T-cell (primary cell): Measurements from ENCODE around the gene MAML1. TPM values are rescaled to one million over a fixed set of nuclear protein-coding genes. Genes with fewer than 3 reads are reported as not detected.
A peak's percentile ranks its signal among the peaks of the same experiment; 100 is the strongest.

Experiments used
- ATAC-seq, 4 experiments: fragments of 200-7000 bp in 3 of 4; fragments of 150-1000 bp in 1 of 4; cut with Tn5 transposase; replicated peaks in 1 of 4; 1 replicate in 3 of 4; 2 replicates in 1 of 4; pipeline ENCODE4 v1.10.0; 2021; ENCODE audit warnings: moderate library complexity in 3 of 4, mild to moderate bottlenecking in 2 of 4, moderate number of reproducible peaks in 1 of 4
- CTCF ChIA-PET, 2 donors: fragments of 300-600 bp; sonication (Branson Sonifier 250); formaldehyde crosslinking; loops; one replicate each; lab custom pipeline; 2022; ENCODE audit warnings: antibody characterized with exemption in 2 of 2; lab: Charles Lee
- POLR2A ChIA-PET, 2 donors: fragments of 300-600 bp; sonication (Branson Sonifier 250); formaldehyde crosslinking; loops; one replicate each; lab custom pipeline; 2022; ENCODE audit warnings: antibody characterized with exemption in 2 of 2; lab: Charles Lee
- DNase-seq, 35 experiments: peaks; one replicate each; pipeline versions ENCODE4 v3.0.0 to v3.0.0-alpha.2; 2013 to 2023
- H3K27ac ChIP-seq: one replicate; pipeline ENCODE4 v1.5.1; 2013; ENCODE audit warnings: low read length
- H3K27me3 ChIP-seq, 2 experiments: replicated peaks in 1 of 2; 1 replicate in 1 of 2; 2 replicates in 1 of 2; pipeline versions ENCODE4 v1.6.1 to v1.7.0; 2013; ENCODE audit warnings: low read length in 1 of 2, mixed read lengths in 1 of 2; ENCODE audit not compliant: control insufficient read depth in 2 of 2, insufficient read depth in 2 of 2; ENCODE audit errors: extremely low read depth in 1 of 2
- H3K36me3 ChIP-seq, 2 donors: 1 replicate in 1 of 2; 2 replicates in 1 of 2; pipeline versions ENCODE4 v1.6.1 to v1.7.0; 2013; ENCODE audit warnings: low read length in 1 of 2; ENCODE audit not compliant: control insufficient read depth in 2 of 2, insufficient read depth in 1 of 2; ENCODE audit errors: extremely low read depth in 1 of 2
- H3K4me1 ChIP-seq, 2 experiments: 1 replicate in 1 of 2; 2 replicates in 1 of 2; pipeline versions ENCODE4 v1.6.1 to v1.7.0; 2013; ENCODE audit warnings: low read length in 2 of 2, mixed read lengths in 1 of 2; ENCODE audit not compliant: insufficient read depth in 2 of 2, control insufficient read depth in 1 of 2; ENCODE audit errors: extremely low read depth in 1 of 2
- H3K4me3 ChIP-seq, 2 donors: 1 replicate in 1 of 2; 2 replicates in 1 of 2; pipeline versions ENCODE4 v1.5.1 to v1.7.0; 2013; ENCODE audit warnings: mild to moderate bottlenecking in 2 of 2, low read length in 1 of 2, moderate library complexity in 1 of 2; ENCODE audit not compliant: control insufficient read depth in 1 of 2; ENCODE audit errors: extremely low read depth in 1 of 2
- H3K9me3 ChIP-seq: 2 replicates; pipeline ENCODE4 v1.7.0; 2013
- H3K27ac Mint-ChIP-seq, 2 donors: one replicate each; pipeline ENCODE4 v1.8.0; 2020 to 2021; ENCODE audit warnings: mild to moderate bottlenecking in 2 of 2, mixed read lengths in 2 of 2
- H3K27me3 Mint-ChIP-seq, 2 donors: one replicate each; pipeline ENCODE4 v1.8.0; 2021 to 2022; ENCODE audit warnings: mixed read lengths in 2 of 2
- H3K36me3 Mint-ChIP-seq: one replicate; pipeline ENCODE4 v1.8.0; 2021; ENCODE audit warnings: mixed read lengths
- H3K4me1 Mint-ChIP-seq, 3 donors: one replicate each; pipeline ENCODE4 v1.8.0; 2020 to 2022; ENCODE audit warnings: mixed read lengths in 3 of 3, mild to moderate bottlenecking in 1 of 3
- H3K4me3 Mint-ChIP-seq, 3 donors: one replicate each; pipeline ENCODE4 v1.8.0; 2020 to 2022; ENCODE audit warnings: mild to moderate bottlenecking in 3 of 3, mixed read lengths in 3 of 3, moderate library complexity in 3 of 3
- H3K9me3 Mint-ChIP-seq, 3 donors: one replicate each; pipeline ENCODE4 v1.8.0; 2020 to 2022; ENCODE audit warnings: mixed read lengths in 3 of 3
- WGBS: methylation state at CpG from one replicate; pipeline ENCODE4 v1.1.5; 2013; ENCODE audit warnings: missing lambda C conversion rate; ENCODE audit not compliant: insufficient coverage; 5-methylcytosine and 5-hydroxymethylcytosine counted together
- total RNA-seq, 35 experiments: library from RNA in 6 of 35; stranded (reverse) in 6 of 35; fragments of 120-200 nt in 1 of 35; gene quantifications; one replicate each; pipeline versions ENCODE4 v1.2.1 to v1.2.4 and lab custom pipeline; 2013 to 2026

MAML1 gene
- total RNA-seq, 5 donors from 2014 or later (not counting 1 experiment from before 2014, with no cell fraction given) = 31.3 to 56.4 (median 50.6) TPM

GRCh38 chr5:179720222-179720621 lies 12.4 kb upstream of the MAML1 start:
- Histone ChIP-seq H3K36me3 (peaks cover 19 to 90% of the 10 kb centered on the region in 2 donors), H3K27ac (no peak overlapping the region), H3K4me1 (no peaks in the 10 kb centered on the region), H3K9me3 (no peaks in the 10 kb centered on the region), H3K4me3 (no peak overlapping the region), H3K27me3 (no peaks in the 10 kb centered on the region)
- Mint-ChIP-seq H3K4me1 (peaks cover 5 to 11% (median 11%) of the 10 kb centered on the region in 3 donors), H3K27ac (no peak overlapping the region), H3K27me3 (no peaks in the 10 kb centered on the region), H3K4me3 (no peak overlapping the region), H3K9me3 (no peaks in the 10 kb centered on the region), H3K36me3 (peaks cover 51% of the 10 kb centered on the region)
- DNase-seq (no peak), ATAC-seq (no peak)
- CTCF ChIA-PET = no interaction called here
- POLR2A ChIA-PET = interaction anchor here in 1 of 2 donors (0.6 kb wide), 1 partner anchor 16 kb away, joined by 4 read pairs; no protein-coding TSS in a partner anchor
- 100% methylated on average over 1 of the region's 2 CpGs for WGBS

GRCh38 chr5:179724163-179724562 lies 8.5 kb upstream of the MAML1 start:
- WGBS = 100% methylated on average over 1 of the region's 4 CpGs
- H3K4me1 ChIP-seq = no peaks in the 10 kb centered on the region

DNA sequence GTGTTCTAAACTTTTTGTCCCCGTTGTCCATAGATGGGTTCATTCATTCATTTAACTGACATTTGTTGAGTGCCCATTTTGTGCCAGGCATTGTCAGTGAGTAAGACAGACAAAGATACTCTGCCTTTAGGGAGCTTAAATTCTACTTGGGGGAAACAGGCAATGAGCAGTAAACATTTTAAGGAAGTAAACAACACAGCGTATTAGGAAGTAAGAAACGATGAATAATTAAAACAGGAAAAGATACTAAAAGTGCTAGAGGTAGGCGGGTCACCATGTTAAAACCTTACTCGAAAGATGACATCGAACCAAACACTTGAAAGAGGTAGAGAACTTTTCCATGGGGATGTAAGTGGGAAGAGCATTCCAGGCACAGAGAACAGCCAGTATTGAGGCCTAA lies 5.5 kb upstream of the MAML1 start:
- H3K27ac ChIP-seq = no peak overlapping the region
- H3K36me3 ChIP-seq = peaks cover 3 to 64% of the 10 kb centered on the region in 2 donors
- H3K9me3 ChIP-seq = no peaks in the 10 kb centered on the region
- no peak overlapping the region for H3K4me3 Mint-ChIP-seq
- H3K36me3 Mint-ChIP-seq = peaks cover 48% of the 10 kb centered on the region
- H3K27me3 Mint-ChIP-seq = no peaks in the 10 kb centered on the region
- H3K4me3 ChIP-seq = no peak overlapping the region
- no peaks in the 10 kb centered on the region for H3K9me3 Mint-ChIP-seq
- no peaks in the 10 kb centered on the region for H3K27me3 ChIP-seq
- ChIA-PET CTCF (no interaction called here), POLR2A (no interaction called here)
- DNase-seq (no peak), ATAC-seq (no peak)
- 88% methylated on average over 5 of the region's 6 CpGs for WGBS
- H3K27ac Mint-ChIP-seq = peak overlapping the region in 1 of 2 donors; percentile 13
- peaks cover 5 to 11% (median 7%) of the 10 kb centered on the region in 3 donors for H3K4me1 Mint-ChIP-seq
- peaks cover 3 to 5% of the 10 kb centered on the region in 2 experiments for H3K4me1 ChIP-seq

More at GRCh38 chr5:179724163-179724562, 8.5 kb upstream of the MAML1 start:
- H3K27ac ChIP-seq = no peak overlapping the region
- H3K4me3 ChIP-seq = no peak overlapping the region
- H3K27ac Mint-ChIP-seq = peak overlapping the region; percentile 73 to 82
- no peaks in the 10 kb centered on the region for H3K9me3 ChIP-seq
- DNase-seq (no peak), ATAC-seq (no peak)
- ChIA-PET POLR2A (no interaction called here), CTCF (no interaction called here)
- H3K27me3 ChIP-seq = no peaks in the 10 kb centered on the region
- peaks cover 9 to 86% of the 10 kb centered on the region in 2 donors for H3K36me3 ChIP-seq
- peaks cover 49% of the 10 kb centered on the region for H3K36me3 Mint-ChIP-seq
- H3K27me3 Mint-ChIP-seq = no peaks in the 10 kb centered on the region
- peaks cover 0 to 5% (median 2%) of the 10 kb centered on the region in 3 donors for H3K4me1 Mint-ChIP-seq
- H3K4me3 Mint-ChIP-seq = peak overlapping the region in 1 of 3 donors; percentile 10
- no peaks in the 10 kb centered on the region for H3K9me3 Mint-ChIP-seq

DNA sequence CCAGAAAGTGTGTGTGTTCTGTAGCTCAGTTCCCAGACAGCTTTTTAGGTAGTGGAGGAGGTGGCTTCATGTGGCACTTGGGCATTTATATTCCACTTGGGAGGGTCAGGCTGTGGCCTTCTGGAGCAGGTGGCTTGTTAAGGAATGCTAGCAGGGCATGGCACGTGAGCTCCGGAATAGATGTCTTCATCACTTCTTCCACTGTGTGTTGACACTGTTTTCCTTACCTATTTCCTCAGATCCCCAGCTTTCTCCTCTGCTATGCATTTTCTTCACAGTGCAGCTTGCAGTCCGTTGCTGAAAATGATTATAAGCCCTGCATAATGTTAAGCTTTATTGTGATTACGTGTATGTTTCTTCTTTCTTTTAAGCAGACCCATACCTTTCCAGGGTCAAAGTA lies 3.3 kb upstream of the MAML1 start:
- Mint-ChIP-seq H3K27me3 (no peaks in the 10 kb centered on the region), H3K4me3 (no peak overlapping the region), H3K9me3 (no peaks in the 10 kb centered on the region), H3K36me3 (peaks cover 29% of the 10 kb centered on the region), H3K27ac (no peak overlapping the region), H3K4me1 (peaks cover 14 to 18% (median 16%) of the 10 kb centered on the region in 3 donors)
- Histone ChIP-seq H3K9me3 (no peaks in the 10 kb centered on the region), H3K4me3 (no peak overlapping the region), H3K4me1 (peaks cover 10 to 12% of the 10 kb centered on the region in 2 experiments), H3K27ac (no peak overlapping the region), H3K36me3 (peaks cover 0 to 42% of the 10 kb centered on the region in 2 donors), H3K27me3 (no peaks in the 10 kb centered on the region)
- no peak for DNase-seq
- ChIA-PET CTCF (interaction anchor here in 1 of 2 donors (0.9 kb wide), 1 partner anchor 26 kb away, joined by 3 read pairs; no protein-coding TSS in a partner anchor), POLR2A (no interaction called here)
- WGBS = no CpG with 5 or more reads among the region's 4 CpGs
- no peak for ATAC-seq

DNA sequence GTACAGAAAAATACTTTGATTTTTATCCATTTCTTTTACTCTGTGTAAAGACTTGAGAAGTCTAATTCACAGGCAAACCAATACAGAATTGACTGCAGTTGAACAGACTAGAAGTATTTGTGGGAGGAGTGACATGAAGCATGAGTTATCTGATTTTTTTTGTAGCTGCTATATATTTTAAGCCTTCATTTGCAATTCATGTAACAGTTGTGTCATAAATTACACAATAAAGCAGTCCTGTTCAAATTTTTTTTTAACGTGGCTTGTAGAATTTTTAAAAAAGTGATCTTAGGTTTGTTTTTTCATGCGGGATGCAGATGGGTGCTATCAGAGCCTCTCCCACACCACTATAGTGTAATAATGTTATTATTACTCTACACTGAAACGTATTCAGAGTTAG lies 2.9 kb upstream of the MAML1 start:
- Mint-ChIP-seq H3K36me3 (peaks cover 25% of the 10 kb centered on the region), H3K9me3 (no peaks in the 10 kb centered on the region), H3K27me3 (no peaks in the 10 kb centered on the region), H3K4me3 (no peak overlapping the region), H3K4me1 (peaks cover 15 to 22% (median 20%) of the 10 kb centered on the region in 3 donors), H3K27ac (peak overlapping the region in 1 of 2 donors; percentile 36)
- POLR2A ChIA-PET = no interaction called here
- Histone ChIP-seq H3K36me3 (peaks cover 0 to 39% of the 10 kb centered on the region in 2 donors), H3K4me3 (no peak overlapping the region), H3K9me3 (no peaks in the 10 kb centered on the region), H3K27me3 (no peaks in the 10 kb centered on the region), H3K4me1 (peaks cover 15% of the 10 kb centered on the region in 2 experiments), H3K27ac (no peak overlapping the region)
- no CpG with 5 or more reads among the region's 3 CpGs for WGBS
- ATAC-seq (no peak), DNase-seq (no peak)
- CTCF ChIA-PET = no interaction called here

GRCh38 chr5:179730356-179730755 lies 2.3 kb upstream of the MAML1 start:
- H3K4me3 Mint-ChIP-seq = no peak overlapping the region

More at GRCh38 chr5:179730356-179730755, 2.3 kb upstream of the MAML1 start:
- DNase-seq (no peak), ATAC-seq (no peak)
- Histone ChIP-seq H3K4me1 (peaks cover 15 to 22% of the 10 kb centered on the region in 2 experiments), H3K36me3 (peaks cover 0 to 33% of the 10 kb centered on the region in 2 donors), H3K27ac (no peak overlapping the region), H3K27me3 (no peaks in the 10 kb centered on the region), H3K9me3 (no peaks in the 10 kb centered on the region), H3K4me3 (no peak overlapping the region)
- H3K27ac Mint-ChIP-seq = no peak overlapping the region
- H3K4me1 Mint-ChIP-seq = peaks cover 17 to 26% (median 23%) of the 10 kb centered on the region in 3 donors
- ChIA-PET POLR2A (no interaction called here), CTCF (no interaction called here)
- no peaks in the 10 kb centered on the region for H3K9me3 Mint-ChIP-seq
- H3K36me3 Mint-ChIP-seq = peaks cover 25% of the 10 kb centered on the region
- H3K27me3 Mint-ChIP-seq = no peaks in the 10 kb centered on the region
- WGBS = no CpG with 5 or more reads among the region's 3 CpGs
